K562 (cell line): Measurements from ENCODE around the gene HIPK1.

ENCODE experiments used
- ARID2 ChIP-seq: fragments of 450-650 bp; IDR thresholded peaks from 2 replicates; pipeline ENCODE4 v1.6.1; 2017; ENCODE audit warnings: antibody characterized with exemption, mild to moderate bottlenecking
- BMI1 ChIP-seq: fragments of 150-350 bp; IDR thresholded peaks from 2 replicates; pipeline ENCODE4 v1.6.1; 2014; ENCODE audit warnings: low read length
- CHD1 ChIP-seq: fragments of 200-600 bp; sonication (generic); IDR thresholded peaks from one replicate; pipeline ENCODE4 v1.6.1; 2012; ENCODE audit warnings: mild to moderate bottlenecking, moderate library complexity, low read length, inconsistent platforms
- CHD2 ChIP-seq: IDR thresholded peaks from 2 replicates; pipeline ENCODE4 v1.6.1; 2011; ENCODE audit warnings: low read depth, low read length
- CHD7 ChIP-seq: fragments of 200-600 bp; sonication (generic); IDR thresholded peaks from one replicate; pipeline ENCODE4 v1.6.1; 2012; ENCODE audit warnings: mild to moderate bottlenecking, low read depth, low read length, inconsistent platforms
- CTCF ChIP-seq, 3 experiments: IDR thresholded peaks in 2 of 3; conservative IDR thresholded peaks in 1 of 3; 2 replicates each; pipeline ENCODE4 v1.5.1; 2011 to 2012; ENCODE audit warnings: low read length in 3 of 3, mild to moderate bottlenecking in 3 of 3, control low read depth in 2 of 3, improper control_type of control experiment in 1 of 3, inconsistent platforms in 1 of 3, low read depth in 1 of 3, mixed read lengths in 1 of 3, moderate library complexity in 1 of 3; ENCODE audit not compliant: insufficient read depth in 2 of 3
- EP300 ChIP-seq: IDR thresholded peaks from 2 replicates; pipeline ENCODE4 v1.6.1; 2012; ENCODE audit warnings: low read length, improper control_type of control experiment
- FOXA1 ChIP-seq: fragments of 450-650 bp; IDR thresholded peaks from 2 replicates; pipeline ENCODE4 v1.6.1; 2016; ENCODE audit warnings: mild to moderate bottlenecking, borderline replicate concordance
- ILK ChIP-seq: fragments of 450-650 bp; IDR thresholded peaks from 2 replicates; pipeline ENCODE4 v1.6.1; 2016; ENCODE audit warnings: missing genetic modification characterization, low read depth, mild to moderate bottlenecking, missing compliant biosample characterization, moderate library complexity, borderline replicate concordance
- NFYB ChIP-seq: IDR thresholded peaks from 2 replicates; pipeline ENCODE4 v1.6.1; 2011; ENCODE audit warnings: mild to moderate bottlenecking, moderate library complexity; ENCODE audit not compliant: insufficient read length; ENCODE audit errors: extremely low read depth
- NR3C1 ChIP-seq: sonication (generic); formaldehyde crosslinking; IDR thresholded peaks from 2 replicates; pipeline ENCODE4 v1.8.1; 2022; ENCODE audit warnings: missing genetic modification reagents
- SP1 ChIP-seq: sonication (generic); formaldehyde crosslinking; IDR thresholded peaks from 2 replicates; pipeline ENCODE4 v1.8.1; 2022; ENCODE audit warnings: mild to moderate bottlenecking, missing genetic modification reagents
- ZNF277 ChIP-seq: fragments of 250-450 bp; sonication (Bioruptor Pico); IDR thresholded peaks from 2 replicates; pipeline ENCODE4 v1.8.0; 2022; ENCODE audit warnings: inconsistent platforms, mild to moderate bottlenecking, moderate library complexity, borderline replicate concordance
- ZZZ3 ChIP-seq: fragments of 450-650 bp; IDR thresholded peaks from 2 replicates; pipeline ENCODE4 v1.6.1; 2016; ENCODE audit warnings: antibody characterized with exemption, mild to moderate bottlenecking, moderate library complexity

GRCh38 chr1:114022877-114023276 is 93.8 kb downstream of the HIPK1 start:
- TF ChIP-seq ARID2, result no peak
- no peak for TF ChIP-seq NR3C1 (CRISPR knock-in tag)
- TF ChIP-seq EP300, result no peak
- no peak for TF ChIP-seq NFYB
- TF ChIP-seq CTCF (IDR thresholded peaks at IDR 0.05 in 2 of 3, conservative IDR thresholded peaks at IDR 0.05 in 1 of 3; ENCODE audit: insufficient read depth in 2 of 3, low read depth in 1 of 3, low read length in 3 of 3), result no peak
- no peak for TF ChIP-seq FOXA1
- no peak for TF ChIP-seq ZZZ3
- TF ChIP-seq BMI1, result no peak
- TF ChIP-seq ZNF277 (CRISPR knock-in tag), result no peak
- TF ChIP-seq SP1 (CRISPR knock-in tag), result no peak
- TF ChIP-seq CHD7, result no peak
- no peak for TF ChIP-seq CHD2
- TF ChIP-seq ILK, result no peak
- no peak for TF ChIP-seq CHD1
